ENCODE results near the gene MYOZ1. TPM values are rescaled to one million over a fixed set of nuclear protein-coding genes. Genes with fewer than 3 reads are reported as not detected.
A peak's percentile ranks its signal among the peaks of the same experiment; 100 is the strongest.

Gene MYOZ1
- total RNA-seq, 1 experiment from 2014 or later = 2.4 TPM

GRCh38 chr10:73648975-73649829, 7.9 kb upstream of the MYOZ1 start:
- Mint-ChIP-seq H3K27ac (no peak overlapping the region), H3K4me1 (peaks cover 16 to 22% of the 10 kb centered on the region in 2 experiments), H3K36me3 (ENCODE audit: insufficient read depth in 1 of 3, low read depth in 3 of 3) (no peaks in the 10 kb centered on the region), H3K27me3 (ENCODE audit: low read depth) (peaks cover 2% of the 10 kb centered on the region), H3K4me3 (peak overlapping the region; percentile 71 to 88; a peak in 4 of 5 replicates), H3K9me3 (no peaks in the 10 kb centered on the region)
- Histone ChIP-seq H3K14ac (ENCODE audit: insufficient read depth, low read length) (no peak overlapping the region), H4K91ac (ENCODE audit: insufficient read length, low read depth, low read length) (no peak overlapping the region), H3K27me3 (ENCODE audit: insufficient read depth, low read length) (no peaks in the 10 kb centered on the region), H3K23ac (ENCODE audit: insufficient read length, low read depth, low read length) (no peak overlapping the region), H3K9ac (ENCODE audit: extremely low read depth, insufficient read length, low read length) (no peak overlapping the region), H4K5ac (ENCODE audit: insufficient read length, low read depth, low read length) (no peak overlapping the region), H2BK15ac (ENCODE audit: low read depth, low read length) (no peak overlapping the region), H3K4me2 (ENCODE audit: insufficient read depth, insufficient read length, low read length) (no peak overlapping the region), H3K79me1 (ENCODE audit: insufficient read depth, low read depth, low read length, poor library complexity, severe bottlenecking) (no peaks in the 10 kb centered on the region), H2BK12ac (ENCODE audit: insufficient read length, low read depth, low read length) (no peak overlapping the region), H3K4ac (ENCODE audit: low read depth, low read length) (no peak overlapping the region), H2AFZ (ENCODE audit: low read length) (no peak overlapping the region), H2AK5ac (ENCODE audit: insufficient read length, low read length) (no peak overlapping the region), H4K8ac (replicated peaks; ENCODE audit: insufficient read length, low read depth, low read length) (no peak overlapping the region), H3K27ac (ENCODE audit: insufficient read length, low read depth, low read length) (no peak overlapping the region), H2BK20ac (ENCODE audit: low read depth, low read length, poor library complexity, severe bottlenecking) (no peak overlapping the region), H2BK120ac (ENCODE audit: low read depth, low read length, poor library complexity, severe bottlenecking) (no peak overlapping the region), H3K56ac (ENCODE audit: insufficient read length, low read depth, low read length) (no peak overlapping the region), H3K79me2 (ENCODE audit: insufficient read depth, low read length) (no peaks in the 10 kb centered on the region), H3T11ph (ENCODE audit: low read length) (no peak overlapping the region), H3K18ac (ENCODE audit: insufficient read length, low read depth, low read length) (no peak overlapping the region), H3K4me1 (ENCODE audit: insufficient read depth, low read length) (peaks cover 3% of the 10 kb centered on the region; the same call in 1 of the 2 replicates), H3K23me2 (ENCODE audit: insufficient read length, low read depth, low read length, poor library complexity, severe bottlenecking) (peaks cover 4% of the 10 kb centered on the region), H2BK5ac (ENCODE audit: insufficient read length, low read length) (no peak overlapping the region), H3K9me3 (ENCODE audit: control insufficient read depth, low read depth, low read length) (no peaks in the 10 kb centered on the region), H4K20me1 (ENCODE audit: control insufficient read depth, insufficient read depth, insufficient read length) (no peaks in the 10 kb centered on the region)
- no peak for DNase-seq
- WGBS (ENCODE audit: extremely low coverage, insufficient read length, low lambda C conversion rate) = no CpG with 5 or more reads among the region's 4 CpGs
- TF ChIP-seq CTCF (conservative IDR thresholded peaks at IDR 0.05) = no peak
